ENCODE results near the gene CIDEA.

Gene CIDEA

DNA sequence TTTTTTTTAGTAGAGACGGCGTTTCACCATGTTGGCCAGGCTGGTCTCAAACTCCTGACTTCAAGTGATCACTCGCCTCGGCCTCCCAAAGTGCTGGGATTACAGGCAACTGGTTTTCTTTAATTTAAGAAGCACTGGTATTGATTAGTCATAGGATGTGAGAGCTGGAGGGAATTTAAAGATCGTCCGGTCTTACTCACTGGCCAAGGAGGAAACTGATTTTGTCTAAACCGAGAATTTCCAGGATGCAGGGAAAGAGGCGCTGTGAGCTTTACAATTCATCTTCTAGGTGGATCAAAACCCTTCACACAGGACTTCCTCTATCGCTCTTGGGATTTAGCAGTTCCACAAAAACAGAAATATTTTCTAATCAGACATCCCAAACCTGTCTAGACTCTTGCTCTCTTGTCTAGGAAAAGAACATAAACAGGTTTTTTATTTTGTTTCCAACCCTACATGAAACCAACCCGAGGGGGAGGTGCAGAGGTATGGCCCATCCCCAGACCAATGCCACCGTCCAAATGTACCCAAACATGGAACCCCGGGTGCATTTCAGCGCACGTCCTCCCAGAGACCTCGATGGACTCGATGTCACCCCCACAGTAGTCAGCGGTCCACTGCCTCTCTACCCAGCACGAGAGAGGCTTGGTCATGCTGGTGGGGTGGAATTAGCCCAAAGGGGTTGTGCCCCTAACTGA is 41.4 kb downstream of the CIDEA start:
- Histone ChIP-seq H3K4me3 (ENCODE audit: low read depth, low read length) (no peak overlapping the region), H3K36me3 (replicated peaks) (no peaks in the 10 kb centered on the region), H3K27me3 (replicated peaks) (no peaks in the 10 kb centered on the region), H3K27ac (peak overlapping the region; percentile 71)
- TF ChIP-seq, protein P1, sequence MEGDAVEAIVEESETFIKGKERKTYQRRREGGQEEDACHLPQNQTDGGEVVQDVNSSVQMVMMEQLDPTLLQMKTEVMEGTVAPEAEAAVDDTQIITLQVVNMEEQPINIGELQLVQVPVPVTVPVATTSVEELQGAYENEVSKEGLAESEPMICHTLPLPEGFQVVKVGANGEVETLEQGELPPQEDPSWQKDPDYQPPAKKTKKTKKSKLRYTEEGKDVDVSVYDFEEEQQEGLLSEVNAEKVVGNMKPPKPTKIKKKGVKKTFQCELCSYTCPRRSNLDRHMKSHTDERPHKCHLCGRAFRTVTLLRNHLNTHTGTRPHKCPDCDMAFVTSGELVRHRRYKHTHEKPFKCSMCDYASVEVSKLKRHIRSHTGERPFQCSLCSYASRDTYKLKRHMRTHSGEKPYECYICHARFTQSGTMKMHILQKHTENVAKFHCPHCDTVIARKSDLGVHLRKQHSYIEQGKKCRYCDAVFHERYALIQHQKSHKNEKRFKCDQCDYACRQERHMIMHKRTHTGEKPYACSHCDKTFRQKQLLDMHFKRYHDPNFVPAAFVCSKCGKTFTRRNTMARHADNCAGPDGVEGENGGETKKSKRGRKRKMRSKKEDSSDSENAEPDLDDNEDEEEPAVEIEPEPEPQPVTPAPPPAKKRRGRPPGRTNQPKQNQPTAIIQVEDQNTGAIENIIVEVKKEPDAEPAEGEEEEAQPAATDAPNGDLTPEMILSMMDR (IDR thresholded peaks at IDR 0.05; ENCODE audit: low read depth, low read length, missing control alignments), result no peak
- in situ Hi-C loops (cut with HindIII; ENCODE audit: low pct_ligation_motif_present, low sequenced_read_pairs), result loop anchor here (10.0 kb wide), 1 partner anchor 51 kb away; no protein-coding TSS in a partner anchor
- peak; percentile 56 for DNase-seq

DNA sequence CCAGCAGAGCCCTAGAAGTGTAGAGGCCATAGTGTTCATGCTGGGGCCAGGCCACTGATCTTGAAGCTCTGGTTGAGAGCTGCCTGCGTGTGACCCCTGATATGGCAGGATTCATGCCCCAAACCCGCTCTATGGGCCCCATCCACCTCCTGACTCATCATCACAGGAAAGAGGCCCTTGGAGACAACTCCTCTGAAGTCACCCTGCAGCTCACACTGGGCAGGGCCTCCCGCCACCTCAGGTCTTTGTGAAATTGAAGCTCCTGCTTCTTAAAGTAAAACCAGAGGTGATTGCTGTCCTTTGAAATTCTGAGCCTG is 41.9 kb downstream of the CIDEA start:
- Histone ChIP-seq H3K4me3 (ENCODE audit: low read depth, low read length) (no peak overlapping the region), H3K36me3 (replicated peaks) (no peaks in the 10 kb centered on the region), H3K27ac (peak overlapping the region; percentile 71), H3K27me3 (replicated peaks) (no peaks in the 10 kb centered on the region)
- DNase-seq, result peak; percentile 60
- in situ Hi-C loops (cut with HindIII; ENCODE audit: low pct_ligation_motif_present, low sequenced_read_pairs), result loop anchor here (10.0 kb wide), 1 partner anchor 51 kb away; no protein-coding TSS in a partner anchor
- TF ChIP-seq, protein P1 (IDR thresholded peaks at IDR 0.05; ENCODE audit: low read depth, low read length, missing control alignments), result no peak

GRCh38 chr18:12296457-12296856 is 42.3 kb downstream of the CIDEA start:
- TF ChIP-seq, protein P1 (IDR thresholded peaks at IDR 0.05; ENCODE audit: low read depth, low read length, missing control alignments), result no peak
- H3K27ac ChIP-seq, result peak overlapping the region; percentile 71
- DNase-seq, result no peak
- H3K4me3 ChIP-seq (ENCODE audit: low read depth, low read length), result no peak overlapping the region
- in situ Hi-C loops (cut with HindIII; ENCODE audit: low pct_ligation_motif_present, low sequenced_read_pairs), result loop anchor here (10.0 kb wide), 1 partner anchor 52 kb away; no protein-coding TSS in a partner anchor
- no peaks in the 10 kb centered on the region for H3K36me3 ChIP-seq (replicated peaks)
- H3K27me3 ChIP-seq (replicated peaks), result no peaks in the 10 kb centered on the region

DNA sequence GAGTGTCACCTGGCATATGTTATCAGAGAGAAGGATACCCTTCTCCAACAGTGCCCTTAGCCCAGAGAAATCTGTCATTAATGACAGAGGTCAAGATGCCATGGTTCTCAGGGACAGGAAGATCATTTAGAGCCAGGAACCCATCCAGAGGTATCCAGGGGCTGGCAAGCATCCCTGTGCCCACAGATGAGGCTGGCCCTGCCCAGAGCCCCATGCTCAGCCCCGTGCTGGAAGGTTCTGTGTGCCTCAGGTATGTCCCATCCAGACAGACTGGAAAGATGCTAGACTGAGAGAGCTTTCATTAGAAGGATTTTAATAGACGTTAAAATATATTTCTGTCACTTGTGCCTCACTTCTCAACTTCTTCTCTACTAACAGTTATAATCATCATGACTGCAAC is 45.7 kb downstream of the CIDEA start:
- Histone ChIP-seq H3K4me3 (ENCODE audit: low read depth, low read length) (no peak overlapping the region), H3K36me3 (replicated peaks) (no peaks in the 10 kb centered on the region), H3K27me3 (replicated peaks) (no peaks in the 10 kb centered on the region), H3K27ac (no peak overlapping the region)
- TF ChIP-seq, protein P1 (IDR thresholded peaks at IDR 0.05; ENCODE audit: low read depth, low read length, missing control alignments), result no peak
- DNase-seq, result no peak
- in situ Hi-C loops (cut with HindIII; ENCODE audit: low pct_ligation_motif_present, low sequenced_read_pairs), result loop anchor here (10.0 kb wide), 1 partner anchor 55 kb away; no protein-coding TSS in a partner anchor

DNA sequence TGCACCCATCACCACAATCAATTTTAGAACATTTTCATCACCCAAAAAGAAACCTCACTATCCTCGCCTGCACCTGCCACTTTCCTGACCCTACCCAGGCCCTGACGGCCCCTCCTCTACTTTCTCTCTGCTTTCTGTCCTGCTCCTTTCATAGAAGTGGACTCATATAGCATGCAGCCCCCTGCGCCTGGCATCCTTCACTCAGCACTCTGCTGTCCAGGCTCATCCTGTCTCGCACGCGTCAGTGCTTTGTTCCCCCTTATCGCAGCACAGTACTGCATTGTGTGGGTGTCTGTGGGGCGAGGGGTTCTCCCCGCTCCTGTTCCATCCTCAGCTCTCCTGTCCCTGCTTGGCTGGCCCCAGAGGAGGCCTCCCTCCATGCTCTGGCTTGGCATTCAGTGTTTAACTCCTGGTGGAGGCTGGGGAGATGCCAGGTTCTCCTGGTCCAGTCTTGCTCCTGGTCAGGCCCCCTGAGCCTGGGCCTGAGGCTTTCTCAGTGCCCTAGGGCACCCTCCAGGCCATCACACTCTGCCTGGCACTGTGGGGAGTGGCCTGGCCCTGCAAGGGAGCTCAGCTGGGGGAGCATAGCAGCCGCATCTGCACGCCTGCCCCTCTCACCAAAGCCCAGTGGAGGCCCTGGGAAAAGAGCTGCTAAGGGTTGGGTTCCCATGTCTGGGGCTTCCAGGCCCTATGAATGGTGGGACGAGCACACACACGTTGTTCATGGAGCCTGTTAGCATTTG is 47.3 kb downstream of the CIDEA start:
- no peaks in the 10 kb centered on the region for H3K27me3 ChIP-seq (replicated peaks)
- H3K36me3 ChIP-seq (replicated peaks), result no peaks in the 10 kb centered on the region
- TF ChIP-seq, protein P1 (IDR thresholded peaks at IDR 0.05; ENCODE audit: low read depth, low read length, missing control alignments), result no peak
- H3K27ac ChIP-seq, result no peak overlapping the region
- in situ Hi-C loops (cut with HindIII; ENCODE audit: low pct_ligation_motif_present, low sequenced_read_pairs), result no loop called here
- no peak overlapping the region for H3K4me3 ChIP-seq (ENCODE audit: low read depth, low read length)
- DNase-seq, result no peak

Measured in brain microvascular endothelial cell (primary cell).